Large intestine (tissue), 3 donors: ENCODE data around the gene ECSIT. TPM values are rescaled to one million over a fixed set of nuclear protein-coding genes. Genes with fewer than 3 reads are reported as not detected.
"Not testable (repeated sequence)": the region's sequence is repeated elsewhere in the genome, so short reads cannot be mapped to it uniquely, and the experiment has no call there.

ENCODE experiments used
- DNase-seq, 2 donors: peaks; one replicate each; pipeline versions ENCODE4 v3.0.0 to v3.0.0-alpha.2; 2013
- H3K27ac ChIP-seq: one replicate; pipeline ENCODE4 v1.5.1; 2013; ENCODE audit warnings: low read length
- H3K27me3 ChIP-seq: 2 replicates; pipeline ENCODE4 v1.6.1; 2013; ENCODE audit warnings: low read length; ENCODE audit not compliant: control insufficient read depth, insufficient read depth
- H3K36me3 ChIP-seq: 2 replicates; pipeline ENCODE4 v1.6.1; 2013; ENCODE audit warnings: low read length; ENCODE audit not compliant: control insufficient read depth, insufficient read depth
- H3K4me1 ChIP-seq: one replicate; pipeline ENCODE4 v1.6.1; 2013; ENCODE audit warnings: low read length; ENCODE audit not compliant: control insufficient read depth, insufficient read depth
- H3K4me3 ChIP-seq: one replicate; pipeline ENCODE4 v1.5.1; 2013; ENCODE audit warnings: low read length
- H3K9me3 ChIP-seq: one replicate; pipeline ENCODE4 v1.6.1; 2013; ENCODE audit warnings: mild to moderate bottlenecking, low read depth, low read length, moderate library complexity; ENCODE audit not compliant: control insufficient read depth
- WGBS: methylation state at CpG from one replicate; pipeline ENCODE4 v1.1.5; 2013; ENCODE audit warnings: low lambda C conversion rate; ENCODE audit not compliant: insufficient coverage; 5-methylcytosine and 5-hydroxymethylcytosine counted together
- polyA plus RNA-seq: library from polyadenylated mRNA; unstranded; fragments of 120-200 nt; gene quantifications from one replicate; pipeline ENCODE4 v1.2.1, GENCODE V29; 2013

ECSIT gene
- polyA plus RNA-seq, 1 donor, result 43.2 TPM

- WGBS, result 43% methylated on average over 2 of the region's 19 CpGs
- H3K27me3 ChIP-seq, result peaks cover 61% of the 10 kb centered on the region
- DNase-seq, result no peak
Measured at GRCh38 chr19:11478167-11479089, 50.5 kb downstream of the ECSIT start.

GRCh38 chr19:11475861-11476260 lies 53.1 kb downstream of the ECSIT start:
- WGBS, result no CpG with 5 or more reads among the region's 8 CpGs
- Histone ChIP-seq H3K9me3 (peaks cover 6% of the 10 kb centered on the region), H3K4me3 (no peak overlapping the region), H3K27ac (no peak overlapping the region), H3K36me3 (no peaks in the 10 kb centered on the region), H3K4me1 (peaks cover 3% of the 10 kb centered on the region), H3K27me3 (peaks cover 37% of the 10 kb centered on the region)
- DNase-seq, result no peak

More at GRCh38 chr19:11478167-11479089, 50.5 kb downstream of the ECSIT start:
- Histone ChIP-seq H3K27ac (no peak overlapping the region), H3K9me3 (peaks cover 18% of the 10 kb centered on the region), H3K4me3 (no peak overlapping the region), H3K4me1 (peaks cover 5% of the 10 kb centered on the region), H3K36me3 (no peaks in the 10 kb centered on the region)

GRCh38 chr19:11475343-11475742 lies 53.6 kb downstream of the ECSIT start:
- DNase-seq, H3K4me1 ChIP-seq, H3K4me3 ChIP-seq, H3K36me3 ChIP-seq, H3K27ac ChIP-seq, H3K9me3 ChIP-seq: not testable (repeated sequence)
- WGBS, result no CpG with 5 or more reads among the region's 3 CpGs
- H3K27me3 ChIP-seq, result peaks cover 32% of the 10 kb centered on the region

- Histone ChIP-seq H3K36me3 (no peaks in the 10 kb centered on the region), H3K9me3 (no peaks in the 10 kb centered on the region), H3K4me1 (no peaks in the 10 kb centered on the region), H3K4me3 (no peak overlapping the region), H3K27ac (no peak overlapping the region), H3K27me3 (peaks cover 17% of the 10 kb centered on the region)
- DNase-seq, result no peak
- WGBS, result 60% methylated on average over 1 of the region's 4 CpGs
Measured at GRCh38 chr19:11473725-11474124, 55.2 kb downstream of the ECSIT start.

GRCh38 chr19:11468266-11468845 lies 60.6 kb downstream of the ECSIT start:
- not testable (repeated sequence) for H3K4me1 ChIP-seq, DNase-seq
- WGBS, result 82% methylated on average over 4 of the region's 8 CpGs

GRCh38 chr19:11465600-11465999 lies 63.3 kb downstream of the ECSIT start:
- DNase-seq, result no peak
- Histone ChIP-seq H3K4me3 (no peak overlapping the region), H3K9me3 (no peaks in the 10 kb centered on the region), H3K4me1 (no peaks in the 10 kb centered on the region), H3K27ac (no peak overlapping the region), H3K36me3 (no peaks in the 10 kb centered on the region), H3K27me3 (no peaks in the 10 kb centered on the region)
- WGBS, result no CpG with 5 or more reads among the region's 8 CpGs

More at GRCh38 chr19:11468266-11468845, 60.6 kb downstream of the ECSIT start:
- not testable (repeated sequence) for H3K9me3 ChIP-seq, H3K4me3 ChIP-seq, H3K36me3 ChIP-seq, H3K27ac ChIP-seq, H3K27me3 ChIP-seq

- Histone ChIP-seq H3K4me1 (no peaks in the 10 kb centered on the region), H3K36me3 (no peaks in the 10 kb centered on the region), H3K27me3 (no peaks in the 10 kb centered on the region), H3K27ac (no peak overlapping the region), H3K4me3 (no peak overlapping the region), H3K9me3 (no peaks in the 10 kb centered on the region)
- WGBS, result no CpG with 5 or more reads among the region's 11 CpGs
- DNase-seq, result no peak
Measured at GRCh38 chr19:11464333-11465265, 64.3 kb downstream of the ECSIT start.

GRCh38 chr19:11463391-11463790 lies 65.5 kb downstream of the ECSIT start:
- H3K27ac ChIP-seq, result no peak overlapping the region
- WGBS, result no CpG with 5 or more reads among the region's 12 CpGs
- no peaks in the 10 kb centered on the region for H3K4me1 ChIP-seq
- no peak for DNase-seq
- H3K9me3 ChIP-seq, result no peaks in the 10 kb centered on the region
- no peaks in the 10 kb centered on the region for H3K27me3 ChIP-seq
- H3K4me3 ChIP-seq, result no peak overlapping the region
- no peaks in the 10 kb centered on the region for H3K36me3 ChIP-seq

- H3K9me3 ChIP-seq, result no peaks in the 10 kb centered on the region
- no peaks in the 10 kb centered on the region for H3K36me3 ChIP-seq
- H3K27me3 ChIP-seq, result peaks cover 8% of the 10 kb centered on the region
- no peak overlapping the region for H3K4me3 ChIP-seq
- H3K4me1 ChIP-seq, result no peaks in the 10 kb centered on the region
- no peak for DNase-seq
- WGBS, result no CpG with 5 or more reads among the region's 2 CpGs
- no peak overlapping the region for H3K27ac ChIP-seq
Measured at GRCh38 chr19:11461453-11461852, 67.5 kb downstream of the ECSIT start.

GRCh38 chr19:11460207-11460606 lies 68.7 kb downstream of the ECSIT start:
- H3K4me1 ChIP-seq, result no peaks in the 10 kb centered on the region
- no CpG with 5 or more reads among the region's 4 CpGs for WGBS

More at GRCh38 chr19:11460207-11460606, 68.7 kb downstream of the ECSIT start:
- H3K9me3 ChIP-seq, result no peaks in the 10 kb centered on the region
- peaks cover 8% of the 10 kb centered on the region for H3K27me3 ChIP-seq
- H3K36me3 ChIP-seq, result no peaks in the 10 kb centered on the region
- no peak for DNase-seq
- H3K4me3 ChIP-seq, result no peak overlapping the region
- H3K27ac ChIP-seq, result no peak overlapping the region
